Keratinocyte (primary cell): Measurements from ENCODE around the gene RAD21L1. TPM values are rescaled to one million over a fixed set of nuclear protein-coding genes. Genes with fewer than 3 reads are reported as not detected.

ENCODE experiments used
- DNase-seq: peaks from one replicate; pipeline ENCODE4 v3.0.0-alpha.2; 2011; ENCODE audit warnings: low read depth, missing footprints, low spot score
- FAIRE-seq: peaks from 2 replicates; lab custom pipeline; 2011; peaks lifted over from hg19 to GRCh38; lab: Jason Lieb, UNC
- H2AFZ ChIP-seq: 2 replicates; pipeline ENCODE4 v1.6.0; 2012; ENCODE audit warnings: low read length, control low read depth, inconsistent platforms; ENCODE audit not compliant: control insufficient read depth
- H3K27ac ChIP-seq: 2 replicates; pipeline ENCODE4 v1.5.1; 2011; ENCODE audit warnings: low read length; ENCODE audit not compliant: control insufficient read depth, insufficient read depth
- H3K27me3 ChIP-seq: 3 replicates; pipeline ENCODE4 v1.6.0; 2011; ENCODE audit warnings: low read length; ENCODE audit not compliant: control insufficient read depth, insufficient read depth; ENCODE audit errors: extremely low read depth
- H3K36me3 ChIP-seq, 2 experiments: 2 replicates in 1 of 2; 3 replicates in 1 of 2; pipeline ENCODE4 v1.5.1; 2011; ENCODE audit warnings: low read length in 2 of 2, mild to moderate bottlenecking in 1 of 2; ENCODE audit not compliant: control insufficient read depth in 2 of 2, insufficient read depth in 2 of 2; ENCODE audit errors: extremely low read depth in 1 of 2
- H3K4me1 ChIP-seq: 3 replicates; pipeline ENCODE4 v1.5.1; 2011; ENCODE audit warnings: low read length; ENCODE audit not compliant: control insufficient read depth, insufficient read depth; ENCODE audit errors: extremely low read depth
- H3K4me2 ChIP-seq: 3 replicates; pipeline ENCODE4 v1.6.0; 2011; ENCODE audit warnings: low read depth, low read length; ENCODE audit not compliant: control insufficient read depth, insufficient read depth; ENCODE audit errors: extremely low read depth
- H3K4me3 ChIP-seq, 3 experiments: fragments of 200-600 bp in 1 of 3; sonication (generic) in 1 of 3; 2 replicates in 2 of 3; 3 replicates in 1 of 3; pipeline ENCODE4 v1.5.1; 2011 to 2016; ENCODE audit warnings: low read length in 3 of 3, mild to moderate bottlenecking in 3 of 3, control low read depth in 2 of 3, inconsistent platforms in 1 of 3, low read depth in 1 of 3, mixed read lengths in 1 of 3, mixed run types in 1 of 3, moderate library complexity in 1 of 3; ENCODE audit not compliant: control insufficient read depth in 2 of 3, insufficient read depth in 2 of 3; ENCODE audit errors: extremely low read depth in 1 of 3
- H3K79me2 ChIP-seq: 2 replicates; pipeline ENCODE4 v1.6.0; 2012; ENCODE audit warnings: low read length; ENCODE audit not compliant: control insufficient read depth, insufficient read depth
- H3K9ac ChIP-seq: 3 replicates; pipeline ENCODE4 v1.6.0; 2011; ENCODE audit warnings: low read length; ENCODE audit not compliant: control insufficient read depth, insufficient read depth; ENCODE audit errors: extremely low read depth
- H3K9me1 ChIP-seq: 3 replicates; pipeline ENCODE4 v1.6.0; 2011; ENCODE audit warnings: low read length; ENCODE audit not compliant: control insufficient read depth, insufficient read depth; ENCODE audit errors: extremely low read depth
- H3K9me3 ChIP-seq: 2 replicates; pipeline ENCODE4 v1.5.1; 2012; ENCODE audit warnings: low read depth, low read length; ENCODE audit not compliant: control insufficient read depth
- H4K20me1 ChIP-seq: 3 replicates; pipeline ENCODE4 v1.6.0; 2011; ENCODE audit warnings: low read length; ENCODE audit not compliant: control insufficient read depth, insufficient read depth; ENCODE audit errors: extremely low read depth
- CTCF ChIP-seq, 3 experiments: IDR thresholded peaks in 1 of 3; conservative IDR thresholded peaks in 1 of 3; optimal IDR thresholded peaks in 1 of 3; 2 replicates in 2 of 3; 3 replicates in 1 of 3; pipeline versions ENCODE3 to v1.5.1; 2011; ENCODE audit warnings: low read length in 3 of 3, mild to moderate bottlenecking in 3 of 3, moderate library complexity in 2 of 3, control low read depth in 1 of 3, inconsistent platforms in 1 of 3; ENCODE audit not compliant: insufficient read depth in 2 of 3; ENCODE audit errors: extremely low read depth in 1 of 3
- EZH2 ChIP-seq: IDR thresholded peaks from one replicate; pipeline ENCODE4 v1.6.1; 2012; ENCODE audit warnings: inconsistent platforms, mild to moderate bottlenecking, low read length, moderate library complexity
- dilution Hi-C: fragments of 300-500 bp; cut with MboI; formaldehyde crosslinking; loops from one replicate; pipeline ENCODE4 v1.7.0; 2020; ENCODE audit warnings: low sequenced_read_pairs; ENCODE audit not compliant: extremely low pct_ligation_motif_present
- polyA plus RNA-seq, 5 experiments: library from polyadenylated mRNA; depleted of rRNA in 3 of 5; stranded (reverse) in 3 of 5; stranded (forward) in 1 of 5; unstranded in 1 of 5; fragments of >200 nt; gene quantifications; 1 replicate in 1 of 5; 2 replicates in 3 of 5; 3 replicates in 1 of 5; pipeline versions ENCODE4 v1.2.1 to v1.2.3, GENCODE V29; 2011 to 2012; ENCODE audit warnings: missing spikeins in 2 of 5, low read depth in 1 of 5, low replicate concordance in 1 of 5

The RAD21L1 gene
- polyA plus RNA-seq, 1 donor (not counting 4 experiments of a cell fraction or from before 2014, with no cell fraction given) = not detected

- H4K20me1 ChIP-seq = no peaks in the 10 kb centered on the region
- no peak for TF ChIP-seq EZH2
- TF ChIP-seq CTCF (optimal IDR thresholded peaks at IDR 0.05 in 1 of 3, IDR thresholded peaks at IDR 0.05 in 1 of 3, conservative IDR thresholded peaks at IDR 0.05 in 1 of 3; ENCODE audit: extremely low read depth in 1 of 3, insufficient read depth in 2 of 3, low read length in 3 of 3) = no peak
- no peaks in the 10 kb centered on the region for H3K27me3 ChIP-seq
- no peaks in the 10 kb centered on the region for H3K79me2 ChIP-seq
- no peak overlapping the region for H3K4me2 ChIP-seq
- no peak overlapping the region for H3K27ac ChIP-seq
- no peaks in the 10 kb centered on the region for H3K36me3 ChIP-seq
- no peak overlapping the region for H3K4me3 ChIP-seq
- no peak overlapping the region for H2AFZ ChIP-seq
- no peaks in the 10 kb centered on the region for H3K9me1 ChIP-seq
- H3K9me3 ChIP-seq = no peaks in the 10 kb centered on the region
- FAIRE-seq (no peak), DNase-seq (no peak)
- dilution Hi-C loops = no loop called here
- H3K4me1 ChIP-seq = peaks cover 13% of the 10 kb centered on the region
- no peak overlapping the region for H3K9ac ChIP-seq
Measured at GRCh38 chr20:1267809-1268374, 42.0 kb downstream of the RAD21L1 start.

DNA sequence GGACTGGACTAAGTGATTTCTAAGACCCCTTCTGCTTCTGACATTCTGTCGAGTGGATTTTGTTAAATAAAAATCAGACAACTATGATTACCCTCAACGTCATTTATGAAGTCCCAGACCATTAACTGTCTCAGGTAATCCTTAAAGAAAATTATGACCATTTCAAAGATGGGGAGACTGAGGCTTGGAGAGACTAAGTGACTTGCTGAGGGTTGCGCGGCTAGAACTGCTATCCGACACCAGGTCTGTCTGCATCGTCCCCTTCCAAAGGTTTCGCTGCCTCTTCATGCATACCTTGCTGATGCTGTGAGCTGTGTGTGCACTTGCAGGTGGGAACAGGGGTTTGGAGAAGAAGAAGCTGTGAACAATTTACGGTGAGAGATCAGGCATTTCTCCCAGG is 43.4 kb downstream of the RAD21L1 start:
- Histone ChIP-seq H3K4me2 (no peak overlapping the region), H3K9me3 (no peaks in the 10 kb centered on the region), H3K36me3 (no peaks in the 10 kb centered on the region), H3K9me1 (no peaks in the 10 kb centered on the region), H3K79me2 (no peaks in the 10 kb centered on the region), H3K9ac (no peak overlapping the region), H2AFZ (no peak overlapping the region), H3K27me3 (no peaks in the 10 kb centered on the region), H3K4me3 (no peak overlapping the region), H4K20me1 (no peaks in the 10 kb centered on the region), H3K27ac (no peak overlapping the region), H3K4me1 (peaks cover 13% of the 10 kb centered on the region)
- dilution Hi-C loops = no loop called here
- DNase-seq = no peak
- no peak for FAIRE-seq
- no peak for TF ChIP-seq EZH2
- TF ChIP-seq CTCF (optimal IDR thresholded peaks at IDR 0.05 in 1 of 3, IDR thresholded peaks at IDR 0.05 in 1 of 3, conservative IDR thresholded peaks at IDR 0.05 in 1 of 3; ENCODE audit: extremely low read depth in 1 of 3, insufficient read depth in 2 of 3, low read length in 3 of 3) = no peak
